ENCODE data around the gene RRP1. TPM values are rescaled to one million over a fixed set of nuclear protein-coding genes. Genes with fewer than 3 reads are reported as not detected.

Gene RRP1
- total RNA-seq, 1 experiment from 2014 or later = 53.9 TPM

GRCh38 chr21:43739621-43740435, 49.5 kb upstream of the RRP1 start:
- intact Hi-C loops (cut with micrococcal nuclease) = no loop called here
- H3K9ac ChIP-seq (ENCODE audit: low read length) = no peak overlapping the region
- TF ChIP-seq ZNF274 (IDR thresholded peaks at IDR 0.05; ENCODE audit: low read depth, low read length) (no peak), ZBTB33 (IDR thresholded peaks at IDR 0.05; ENCODE audit: extremely low read depth, insufficient replicate concordance, low read length) (no peak), SRF (IDR thresholded peaks at IDR 0.05; ENCODE audit: low read depth) (no peak), EGR1 (IDR thresholded peaks at IDR 0.05; ENCODE audit: low read depth) (no peak), POLR2AphosphoS5 (IDR thresholded peaks at IDR 0.05; ENCODE audit: low read depth, low read length) (no peak), CTCF (IDR thresholded peaks at IDR 0.05 in 2 of 3, conservative IDR thresholded peaks at IDR 0.05 in 1 of 3; ENCODE audit: borderline replicate concordance in 1 of 3, insufficient read depth in 1 of 3, low read depth in 2 of 3, low read length in 2 of 3) (no peak), ELF1 (IDR thresholded peaks at IDR 0.05; ENCODE audit: borderline replicate concordance, low read depth) (no peak), EZH2 (IDR thresholded peaks at IDR 0.05) (no peak), CBX3 (IDR thresholded peaks at IDR 0.05; ENCODE audit: low read depth) (no peak), CEBPB (IDR thresholded peaks at IDR 0.05; ENCODE audit: low read depth) (no peak), POLR2A (IDR thresholded peaks at IDR 0.05; ENCODE audit: borderline replicate concordance, extremely low read depth, insufficient read depth, insufficient read length) (no peak), SP1 (IDR thresholded peaks at IDR 0.05; ENCODE audit: low read depth) (no peak), REST (IDR thresholded peaks at IDR 0.05; ENCODE audit: low read depth) (no peak)
- H3K4me1 ChIP-seq (ENCODE audit: control insufficient read depth in 1 of 2, insufficient read depth in 2 of 2, low read length in 2 of 2) = peaks cover 0 to 24% of the 10 kb centered on the region in 2 experiments; a peak in 2 of 4 replicates
- POLR2A ChIA-PET = no interaction called here
- DNase-seq (ENCODE audit: low read depth, low spot score) (no peak), ATAC-seq (peak; percentile 64)
- no TSS peak for BruUV-seq (replicated peaks)
- no peak overlapping the region for H3K4me3 ChIP-seq (replicated peaks in 1 of 2; ENCODE audit: low read depth in 1 of 2, low read length in 2 of 2)
- CTCF ChIA-PET = no interaction called here
- H3K9me3 ChIP-seq (ENCODE audit: control insufficient read depth in 1 of 2, insufficient read depth in 1 of 2, low read depth in 1 of 2, low read length in 2 of 2) = no peaks in the 10 kb centered on the region
- 0 out of 2 replicates have a peak, but pooled peaks cover 6% of the 10 kb centered on the region for H4K20me1 ChIP-seq (ENCODE audit: insufficient read depth)
- RAD21 ChIA-PET (ENCODE audit: low non-redundant PET in 1 of 2, low total read pairs in 2 of 2, uncharacterized antibody in 2 of 2, unreplicated experiment in 2 of 2) = no interaction called here
- no peak overlapping the region for H3K4me2 ChIP-seq (ENCODE audit: low read length)
- peaks cover 32% of the 10 kb centered on the region; the same call in 1 of the 2 replicates for H3K79me2 ChIP-seq (ENCODE audit: insufficient read depth, low read length)
- peak overlapping the region; percentile 18; the same call in 1 of the 2 replicates for H3K27ac ChIP-seq (ENCODE audit: low read depth, low read length)
- H2AFZ ChIP-seq (ENCODE audit: low read depth, low read length, poor library complexity, severe bottlenecking) = no peak overlapping the region
- peaks cover 5 to 10% of the 10 kb centered on the region in 2 experiments; a peak in 3 of 4 replicates for H3K36me3 ChIP-seq (ENCODE audit: control insufficient read depth in 1 of 2, insufficient read depth in 2 of 2, low read length in 2 of 2)
- H3K9me2 ChIP-seq (ENCODE audit: insufficient read depth) = no peaks in the 10 kb centered on the region
- H3K27me3 ChIP-seq (ENCODE audit: insufficient read depth, low read length) = no peaks in the 10 kb centered on the region
